Measurements from ENCODE around the gene KCNE1. TPM values are rescaled to one million over a fixed set of nuclear protein-coding genes. Genes with fewer than 3 reads are reported as not detected.
A peak's percentile ranks its signal among the peaks of the same experiment; 100 is the strongest.

The KCNE1 gene
- total RNA-seq, 4 donors from 2014 or later, result 2.2 to 10.2 (median 2.9) TPM

- H3K27ac ChIP-seq, result no peak overlapping the region
- no peak for DNase-seq (ENCODE audit: low spot score in 2 of 2)
- TF ChIP-seq POLR2A (IDR thresholded peaks at IDR 0.05) (no peak), EP300 (IDR thresholded peaks at IDR 0.05) (no peak), CTCF (IDR thresholded peaks at IDR 0.05) (no peak)
Observed at GRCh38 chr21:34530261-34530660, 18.3 kb upstream of the KCNE1 start.

GRCh38 chr21:34528131-34528561 is 16.1 kb upstream of the KCNE1 start:
- H3K9me3 ChIP-seq, result no peaks in the 10 kb centered on the region
- no peak for TF ChIP-seq CTCF (IDR thresholded peaks at IDR 0.05)
- H3K4me3 ChIP-seq, result no peak overlapping the region
- no peak for DNase-seq (ENCODE audit: low spot score in 2 of 2)
- H3K27me3 ChIP-seq, result no peaks in the 10 kb centered on the region
- no peaks in the 10 kb centered on the region for H3K36me3 ChIP-seq
- H3K4me1 ChIP-seq, result peaks cover 0 to 46% (median 24%) of the 10 kb centered on the region in 4 donors
- peak overlapping the region in 2 of 4 donors; percentile 90 to 93 for H3K27ac ChIP-seq
- WGBS, 2 donors, result 46 to 56% methylated on average over 3 of the region's 3 CpGs

More at GRCh38 chr21:34530261-34530660, 18.3 kb upstream of the KCNE1 start:
- H3K27me3 ChIP-seq, result no peaks in the 10 kb centered on the region
- no peaks in the 10 kb centered on the region for H3K36me3 ChIP-seq
- H3K4me1 ChIP-seq, result peaks cover 0 to 39% (median 25%) of the 10 kb centered on the region in 4 donors
- no peak overlapping the region for H3K4me3 ChIP-seq
- no peaks in the 10 kb centered on the region for H3K9me3 ChIP-seq

- Histone ChIP-seq H3K9me3 (no peaks in the 10 kb centered on the region), H3K27me3 (no peaks in the 10 kb centered on the region), H3K4me1 (peaks cover 0 to 60% (median 33%) of the 10 kb centered on the region in 4 donors), H3K4me3 (peak overlapping the region; percentile 27 to 51 (median 46)), H3K36me3 (peaks cover 0 to 12% (median 0%) of the 10 kb centered on the region in 3 donors), H3K27ac (peak overlapping the region; percentile 73 to 93 (median 88))
- TF ChIP-seq EP300 (IDR thresholded peaks at IDR 0.05), result peak; percentile 74 to 96
- peak in 1 of 2 donors; percentile 40 for TF ChIP-seq POLR2A (IDR thresholded peaks at IDR 0.05)
- TF ChIP-seq CTCF (IDR thresholded peaks at IDR 0.05), result no peak
- peak; percentile 44 to 76 for DNase-seq (ENCODE audit: low spot score in 2 of 2)
- 6 to 12% methylated on average over 10 of the region's 10 CpGs for WGBS, 2 donors
Observed at GRCh38 chr21:34526618-34527290, 14.7 kb upstream of the KCNE1 start.

GRCh38 chr21:34526241-34526617 is 14.2 kb upstream of the KCNE1 start:
- DNase-seq (ENCODE audit: low spot score in 2 of 2), result no peak
- TF ChIP-seq EP300 (IDR thresholded peaks at IDR 0.05), result no peak
- no peak for TF ChIP-seq CTCF (IDR thresholded peaks at IDR 0.05)
- Histone ChIP-seq H3K36me3 (peaks cover 0 to 17% (median 0%) of the 10 kb centered on the region in 3 donors), H3K4me3 (peak overlapping the region; percentile 27 to 51 (median 46)), H3K27me3 (no peaks in the 10 kb centered on the region), H3K9me3 (no peaks in the 10 kb centered on the region), H3K4me1 (peaks cover 0 to 65% (median 34%) of the 10 kb centered on the region in 4 donors), H3K27ac (peak overlapping the region; percentile 73 to 93 (median 88))
- 6 to 10% methylated on average over 5 of the region's 5 CpGs for WGBS, 2 donors

All from tibial nerve (tissue), 4 donors.